Smooth muscle cell (in vitro differentiated cells): ENCODE measurements around the gene RGS11. TPM values are rescaled to one million over a fixed set of nuclear protein-coding genes. Genes with fewer than 3 reads are reported as not detected.
"Not testable (repeated sequence)": the region's sequence is repeated elsewhere in the genome, so short reads cannot be mapped to it uniquely, and the experiment has no call there.

Experiments
- DNase-seq: peaks from one replicate; lab custom pipeline; 2025; ENCODE audit not compliant: unreplicated experiment; lab: John Stamatoyannopoulos, UW
- H2AFZ ChIP-seq: fragments of 200-600 bp; sonication (generic); 2 replicates; pipeline ENCODE4 v1.6.0; 2016; ENCODE audit warnings: antibody characterized with exemption, low read depth, mild to moderate bottlenecking
- H3F3A ChIP-seq: fragments of 200-600 bp; sonication (generic); 2 replicates; pipeline ENCODE4 v1.6.0; 2017; ENCODE audit warnings: antibody characterized with exemption, low read depth
- H3K27ac ChIP-seq: fragments of 200-600 bp; sonication (generic); 2 replicates; pipeline ENCODE4 v1.5.1; 2016; ENCODE audit warnings: low read depth, mild to moderate bottlenecking
- H3K27me3 ChIP-seq: fragments of 200-600 bp; sonication (generic); 2 replicates; pipeline ENCODE4 v1.6.1; 2016; ENCODE audit warnings: low read depth, mild to moderate bottlenecking
- H3K36me3 ChIP-seq: fragments of 200-600 bp; sonication (generic); 2 replicates; pipeline ENCODE4 v1.5.1; 2016; ENCODE audit warnings: low read depth
- H3K4me1 ChIP-seq: fragments of 200-600 bp; sonication (generic); 2 replicates; pipeline ENCODE4 v1.5.1; 2016; ENCODE audit warnings: low read depth
- H3K4me2 ChIP-seq: fragments of 200-600 bp; sonication (generic); 2 replicates; pipeline ENCODE4 v1.6.0; 2016; ENCODE audit warnings: mild to moderate bottlenecking
- H3K4me3 ChIP-seq: fragments of 200-600 bp; sonication (generic); 2 replicates; pipeline ENCODE4 v1.5.1; 2016; ENCODE audit warnings: mild to moderate bottlenecking
- H3K79me2 ChIP-seq: fragments of 200-600 bp; sonication (generic); 2 replicates; pipeline ENCODE4 v1.6.0; 2016; ENCODE audit warnings: low read depth, mild to moderate bottlenecking
- H3K9ac ChIP-seq: fragments of 200-600 bp; sonication (generic); 2 replicates; pipeline ENCODE4 v1.6.0; 2016; ENCODE audit warnings: low read depth
- H3K9me3 ChIP-seq: fragments of 200-600 bp; sonication (generic); replicated peaks from 2 replicates; pipeline ENCODE4 v1.5.1; 2016; ENCODE audit warnings: low read depth
- H4K20me1 ChIP-seq: fragments of 200-600 bp; sonication (generic); 2 replicates; pipeline ENCODE4 v1.6.0; 2016; ENCODE audit warnings: low read depth
- CTCF ChIP-seq: fragments of 200-600 bp; sonication (generic); IDR thresholded peaks from 2 replicates; pipeline ENCODE4 v1.5.1; 2017; ENCODE audit warnings: borderline replicate concordance, mild to moderate bottlenecking, antibody characterized with exemption; ENCODE audit not compliant: insufficient read depth, poor library complexity, severe bottlenecking
- WGBS: methylation state at CpG from one replicate; pipeline ENCODE4 v1.1.7; 2016; ENCODE audit warnings: low lambda C conversion rate; 5-methylcytosine and 5-hydroxymethylcytosine counted together
- polyA plus RNA-seq: library from polyadenylated mRNA; unstranded; fragments of >200 nt; fragmentation: Nextera tagmentation; extraction: Ambion mirVana; gene quantifications from 2 replicates; pipeline ENCODE4 v1.2.1, GENCODE V29; 2016
- total RNA-seq: library from RNA; depleted of rRNA; stranded (reverse); fragments of >200 nt; gene quantifications from 2 replicates; pipeline ENCODE4 v1.2.3, GENCODE V29; 2014

The RGS11 gene
- total and polyA plus RNA-seq, 2 experiments from 2014 or later, result 2.2 to 3.9 TPM

GRCh38 chr16:230949-231348, 44.8 kb downstream of the RGS11 start:
- Histone ChIP-seq H3K9ac (no peak overlapping the region), H3K27ac (no peak overlapping the region), H3K79me2 (peaks cover 32% of the 10 kb centered on the region), H4K20me1 (peaks cover 30% of the 10 kb centered on the region), H2AFZ (no peak overlapping the region), H3K27me3 (no peaks in the 10 kb centered on the region), H3K4me1 (peaks cover 12% of the 10 kb centered on the region), H3K4me2 (no peak overlapping the region), H3K9me3 (no peaks in the 10 kb centered on the region), H3K36me3 (peaks cover 15% of the 10 kb centered on the region), H3F3A (peaks cover 4% of the 10 kb centered on the region), H3K4me3 (no peak overlapping the region)
- 94% methylated on average over 22 of the region's 22 CpGs for WGBS
- DNase-seq, result no peak
- TF ChIP-seq CTCF, result no peak

DNA sequence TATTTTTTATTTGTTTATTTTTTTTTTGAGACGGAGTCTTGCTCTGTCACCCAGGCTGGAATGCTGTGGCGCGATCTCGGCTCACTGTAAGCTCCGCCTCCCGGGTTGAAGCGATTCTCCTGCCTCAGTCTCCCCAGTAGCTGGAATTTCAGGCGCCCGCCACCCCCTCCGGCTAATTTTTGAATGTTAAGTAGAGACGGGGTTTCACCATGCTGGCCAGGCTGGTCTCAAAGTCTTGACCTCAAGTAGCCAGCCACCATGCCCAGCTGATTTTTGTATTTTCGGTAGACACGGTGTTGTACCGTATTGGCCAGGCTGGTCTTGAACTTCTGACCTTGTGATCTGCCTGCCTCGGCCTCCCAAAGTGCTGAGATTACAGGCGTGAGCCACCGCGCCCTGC, 45.4 kb downstream of the RGS11 start:
- peaks cover 19% of the 10 kb centered on the region for H3K36me3 ChIP-seq
- peaks cover 12% of the 10 kb centered on the region for H3K4me1 ChIP-seq
- H2AFZ ChIP-seq, H3K4me2 ChIP-seq, H3K9ac ChIP-seq, DNase-seq, H3K9me3 ChIP-seq, H3F3A ChIP-seq, H3K4me3 ChIP-seq, H3K27me3 ChIP-seq, H3K27ac ChIP-seq: not testable (repeated sequence)
- H4K20me1 ChIP-seq, result peaks cover 36% of the 10 kb centered on the region
- WGBS, result 98% methylated on average over 18 of the region's 18 CpGs
- H3K79me2 ChIP-seq, result peaks cover 36% of the 10 kb centered on the region

DNA sequence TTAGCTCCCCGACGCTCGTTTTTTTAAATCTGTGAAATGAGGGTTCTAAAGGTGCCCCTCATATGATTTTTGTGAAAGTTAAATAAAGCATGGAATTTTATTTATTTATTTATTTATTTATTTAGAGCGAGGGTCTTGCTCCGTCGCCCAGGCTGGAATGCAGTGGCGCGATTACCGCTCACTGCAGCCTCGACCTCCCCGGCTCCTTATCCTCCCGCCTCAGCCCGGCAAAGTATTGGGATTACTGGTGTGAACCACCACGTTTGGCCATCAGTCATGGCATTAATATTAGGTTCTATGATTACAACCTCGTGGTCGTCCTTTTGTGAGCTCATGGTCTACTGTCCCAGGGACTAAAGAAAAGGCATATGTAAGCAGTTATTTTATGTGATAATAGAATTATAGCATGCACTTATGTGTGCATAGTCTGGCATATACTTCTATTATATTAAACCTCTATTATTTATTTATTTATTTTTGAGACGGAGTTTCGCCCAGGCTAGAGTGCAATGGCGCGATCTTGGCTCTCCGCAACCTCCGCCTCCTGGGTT, 45.9 kb downstream of the RGS11 start:
- TF ChIP-seq CTCF, result no peak
- peak overlapping the region; percentile 99 for H3K27ac ChIP-seq

GRCh38 chr16:228852-229730, 46.7 kb downstream of the RGS11 start, which contains the start of gene LUC7L:
LUC7L (minus strand) TSS chr16:229449; CDS start chr16:229339, 110 bp downstream.
- H3K79me2 ChIP-seq, result peaks cover 48% of the 10 kb centered on the region
- peak within 1 kb of the TSS; percentile 85 for H2AFZ ChIP-seq
- no peaks in the 10 kb centered on the region for H3F3A ChIP-seq
- H3K27ac ChIP-seq, result peak within 1 kb of the TSS; percentile 99
- peak within 1 kb of the TSS; percentile 97 for H3K9ac ChIP-seq
- no peak for TF ChIP-seq CTCF
- peaks cover 19% of the 10 kb centered on the region for H3K36me3 ChIP-seq
- peak; percentile 73 for DNase-seq
- peaks cover 48% of the 10 kb centered on the region for H4K20me1 ChIP-seq
- H3K9me3 ChIP-seq, result no peaks in the 10 kb centered on the region
- H3K27me3 ChIP-seq, result no peaks in the 10 kb centered on the region
- H3K4me1 ChIP-seq, result peaks cover 12% of the 10 kb centered on the region
- peak within 1 kb of the TSS; percentile 89 for H3K4me2 ChIP-seq
- whole genome bisulfite sequencing, result 3% methylated on average over 86 of the region's 88 CpGs
- H3K4me3 ChIP-seq, result peak within 1 kb of the TSS; percentile 98

More for the DNA sequence above, 45.9 kb downstream of the RGS11 start:
- peaks cover 41% of the 10 kb centered on the region for H3K79me2 ChIP-seq
- WGBS, result 89% methylated on average over 22 of the region's 22 CpGs
- H3K4me1 ChIP-seq, result peaks cover 12% of the 10 kb centered on the region
- H3K4me2 ChIP-seq, result peak overlapping the region; percentile 89
- no peaks in the 10 kb centered on the region for H3K9me3 ChIP-seq
- peaks cover 19% of the 10 kb centered on the region for H3K36me3 ChIP-seq
- peaks cover 41% of the 10 kb centered on the region for H4K20me1 ChIP-seq
- no peaks in the 10 kb centered on the region for H3K27me3 ChIP-seq
- H3K9ac ChIP-seq, result peak overlapping the region; percentile 97
- DNase-seq, result no peak
- H2AFZ ChIP-seq, result peak overlapping the region; percentile 85
- peaks cover under 1% of the 10 kb centered on the region for H3F3A ChIP-seq
- peak overlapping the region; percentile 98 for H3K4me3 ChIP-seq
